Measurements from ENCODE around the gene KIF18B.

KIF18B gene

GRCh38 chr17:44935116-44935515 is 12.5 kb downstream of the KIF18B start:
- DNase-seq, result no peak

DNA sequence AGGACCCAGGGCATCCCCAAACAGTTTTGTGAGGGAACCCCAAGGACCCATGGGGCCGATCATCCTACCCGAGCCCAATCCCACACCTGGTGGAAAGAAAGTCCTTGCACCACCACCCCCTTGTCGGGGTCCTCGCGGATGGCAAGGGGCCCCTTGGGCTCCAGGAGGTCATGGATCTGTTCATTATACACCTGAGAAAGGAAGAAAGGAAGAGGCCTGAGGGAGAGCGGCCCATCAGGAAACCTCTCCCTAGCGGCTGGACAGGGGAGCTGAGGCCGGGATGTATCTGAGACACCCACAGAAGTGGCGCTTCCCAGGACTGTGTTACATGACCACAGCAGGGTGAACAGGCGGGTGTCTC is 12.8 kb downstream of the KIF18B start:
- DNase-seq, result no peak

DNA sequence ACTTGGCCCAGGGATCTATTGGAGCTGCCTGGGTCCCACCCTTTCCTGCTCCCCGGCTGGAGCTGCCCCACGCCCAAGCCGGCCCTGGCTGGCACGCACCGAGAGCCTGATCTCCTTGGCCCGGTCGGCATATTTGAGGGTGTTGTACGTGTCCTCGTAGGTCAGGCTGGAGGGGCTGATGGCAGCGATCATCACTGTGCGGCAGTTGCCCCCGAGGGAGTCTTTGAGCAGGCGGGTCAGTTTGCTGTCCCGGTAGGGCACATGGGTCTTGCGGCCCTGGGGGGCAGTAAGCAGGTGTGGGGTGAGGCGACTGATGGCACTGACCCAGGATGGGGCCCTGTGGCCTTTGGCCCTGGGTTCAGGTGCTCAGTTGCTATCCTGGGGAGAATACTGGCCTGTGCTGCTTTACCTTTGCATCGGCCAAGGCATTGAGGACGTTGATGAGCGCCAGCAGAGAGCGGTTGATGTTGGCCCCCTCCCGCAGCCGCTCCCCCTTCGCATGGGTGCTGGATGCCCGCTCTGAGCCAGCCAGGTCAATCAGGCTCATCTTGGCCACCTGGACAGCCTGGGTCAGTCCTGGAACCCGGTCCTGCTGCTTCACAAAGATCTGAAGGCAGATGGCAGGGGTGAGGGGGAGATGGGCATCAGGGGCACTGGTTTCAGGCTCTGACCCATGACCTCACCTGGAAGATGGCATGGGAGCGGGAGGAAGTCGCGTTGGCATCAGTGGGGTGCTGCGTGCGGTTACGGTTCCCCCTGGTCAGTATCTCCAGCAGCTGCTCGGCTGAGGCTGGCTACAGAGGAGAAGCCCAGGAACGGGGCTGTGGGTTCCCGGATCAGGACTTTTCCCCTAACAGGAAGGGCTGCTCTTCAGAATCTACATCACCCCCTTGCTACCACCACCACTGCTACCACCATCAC is 13.5 kb downstream of the KIF18B start:
- DNase-seq, result no peak

- DNase-seq, result no peak
Measured at GRCh38 chr17:44932787-44933097, 14.8 kb downstream of the KIF18B start.

DNA sequence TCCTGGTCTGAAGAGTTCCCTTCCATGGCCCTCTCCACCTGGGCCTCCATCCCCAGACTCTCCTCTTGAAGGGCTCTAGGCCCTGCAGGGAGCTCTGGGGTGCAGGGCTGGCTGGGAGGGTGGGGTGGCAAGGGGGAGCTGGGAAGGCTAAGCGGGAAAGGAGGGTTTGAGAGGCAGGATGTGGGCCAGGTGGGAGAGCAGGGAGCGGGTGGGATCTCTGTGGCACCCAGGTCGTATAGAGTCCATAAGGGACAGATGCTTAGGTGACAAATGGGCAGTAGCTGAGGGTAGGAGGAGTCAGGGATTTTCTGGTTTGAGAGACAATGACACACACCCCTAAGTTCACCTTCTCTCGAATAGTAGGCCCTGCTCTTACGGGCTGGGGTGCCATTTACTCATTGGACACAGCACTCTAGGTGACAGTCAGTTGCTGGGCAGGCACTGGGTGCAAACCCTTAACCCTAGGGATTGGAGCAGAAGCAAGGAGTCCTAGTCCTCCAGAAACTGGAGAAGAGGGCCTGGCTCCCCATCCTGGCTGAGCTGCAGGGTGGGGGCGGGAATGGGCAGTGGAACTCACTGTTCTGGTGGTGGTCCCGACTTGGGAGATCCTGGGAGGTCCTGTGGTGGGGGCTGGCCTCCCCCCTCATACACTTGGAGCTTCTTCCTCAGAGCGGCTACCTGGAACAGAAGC is 15.3 kb downstream of the KIF18B start:
- no peak for DNase-seq

GRCh38 chr17:44931376-44931775 is 16.2 kb downstream of the KIF18B start:
- DNase-seq, result no peak

- no peak for DNase-seq
Measured at GRCh38 chr17:44930667-44931066, 16.9 kb downstream of the KIF18B start.

GRCh38 chr17:44928950-44929720 is 18.4 kb downstream of the KIF18B start:
- no peak for DNase-seq

DNA sequence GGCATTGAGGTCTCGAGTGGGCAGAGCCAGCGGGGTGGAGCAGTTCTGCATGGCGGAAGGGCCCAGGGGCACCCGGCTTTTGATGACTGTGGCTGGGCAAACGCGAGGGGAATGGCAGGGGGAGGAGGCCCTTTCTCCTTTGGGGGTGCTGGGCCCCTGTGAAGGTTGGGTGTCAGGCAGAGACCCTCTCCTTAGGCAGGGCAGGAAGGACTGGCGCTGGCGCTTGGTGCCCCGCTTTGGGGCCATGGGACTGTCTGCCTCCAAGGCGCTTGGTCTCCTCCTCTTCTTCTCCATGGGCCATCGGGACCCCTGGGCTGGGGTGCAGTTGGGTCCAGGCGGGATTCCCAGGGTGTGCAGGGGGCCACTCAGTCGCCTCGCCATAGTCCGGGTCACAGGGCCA is 19.4 kb downstream of the KIF18B start:
- DNase-seq, result no peak

GRCh38 chr17:44927696-44928095 is 19.9 kb downstream of the KIF18B start:
- DNase-seq, result no peak

- DNase-seq, result no peak
Measured at GRCh38 chr17:44926821-44927525, 20.6 kb downstream of the KIF18B start.

- DNase-seq, result no peak
Measured at GRCh38 chr17:44925731-44926697, 21.6 kb downstream of the KIF18B start.

- peak; percentile 85 for DNase-seq
Measured at GRCh38 chr17:44924107-44924544, 23.4 kb downstream of the KIF18B start.

DNA sequence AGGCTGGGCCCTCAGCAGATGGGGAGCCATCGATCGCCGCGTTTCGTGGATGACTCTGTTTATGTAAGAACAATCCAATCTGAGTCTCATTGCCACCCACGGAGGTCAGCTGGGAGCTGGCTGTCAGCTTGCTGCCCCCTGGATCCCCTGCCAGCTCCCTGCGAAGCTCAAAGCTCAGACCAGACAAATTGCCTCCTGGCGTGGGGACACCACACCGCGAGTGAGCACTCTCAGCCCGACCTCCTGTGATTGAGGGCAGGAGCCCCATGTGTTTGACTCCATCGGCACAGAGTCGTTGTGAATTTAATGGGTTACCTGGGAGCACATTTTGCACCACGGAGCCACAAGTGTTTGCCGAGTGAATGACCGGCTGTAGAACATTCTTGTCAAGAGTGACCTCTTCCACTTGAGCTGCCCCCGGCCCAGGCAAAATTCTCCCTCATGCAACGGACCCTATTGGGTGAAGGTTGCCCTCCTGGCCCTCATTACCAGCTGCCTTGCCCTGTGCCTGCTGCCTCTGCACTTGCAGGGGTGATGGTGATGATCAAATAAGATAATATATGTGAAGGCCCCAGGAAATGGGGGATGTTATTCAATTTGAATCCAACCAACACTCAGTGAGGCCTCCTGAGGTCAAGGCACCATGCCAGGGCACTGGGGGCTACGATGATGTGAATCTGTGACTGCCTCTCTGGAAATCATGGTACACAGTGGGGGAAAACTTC is 24.7 kb downstream of the KIF18B start:
- DNase-seq, result no peak

GRCh38 chr17:44922136-44922535 is 25.4 kb downstream of the KIF18B start:
- no peak for DNase-seq

DNA sequence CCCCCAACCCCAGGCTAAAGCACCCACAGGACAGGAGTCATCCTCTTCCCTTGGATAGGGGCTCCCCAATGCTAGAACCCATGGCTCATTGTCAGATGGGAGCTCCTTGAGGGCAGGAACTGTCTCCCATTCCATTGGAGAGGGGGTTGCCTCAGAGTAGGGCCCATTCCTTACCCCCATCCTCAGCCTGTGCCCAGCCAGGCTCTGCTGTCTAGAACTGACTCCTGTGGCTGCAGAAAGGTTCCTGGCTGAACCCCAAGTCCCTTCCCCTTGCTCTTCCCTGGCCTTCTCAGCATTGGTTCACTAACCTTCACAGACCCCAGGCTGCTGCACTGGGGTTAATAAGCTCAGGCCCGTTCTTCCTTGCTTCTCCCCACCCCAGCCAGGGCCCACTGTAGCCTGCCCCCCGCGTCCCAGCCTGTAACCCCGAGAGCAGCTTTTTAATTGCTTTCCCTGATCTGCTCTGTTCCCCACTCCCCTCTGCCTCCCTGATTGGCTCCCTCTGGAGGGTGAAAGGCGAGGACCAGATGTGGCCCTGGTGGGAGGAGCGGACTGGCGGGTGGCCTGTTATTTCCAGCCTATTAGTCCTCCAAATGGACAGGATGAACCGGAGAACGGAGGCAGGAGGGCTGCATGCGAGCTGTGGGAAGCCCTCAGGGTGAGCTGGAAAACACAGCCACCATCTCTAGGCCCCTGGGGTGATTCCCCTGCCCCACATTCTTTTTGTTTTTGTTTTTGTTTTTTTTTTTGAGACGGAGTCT is 26.3 kb downstream of the KIF18B start:
- DNase-seq, result peak; percentile 72

DNA sequence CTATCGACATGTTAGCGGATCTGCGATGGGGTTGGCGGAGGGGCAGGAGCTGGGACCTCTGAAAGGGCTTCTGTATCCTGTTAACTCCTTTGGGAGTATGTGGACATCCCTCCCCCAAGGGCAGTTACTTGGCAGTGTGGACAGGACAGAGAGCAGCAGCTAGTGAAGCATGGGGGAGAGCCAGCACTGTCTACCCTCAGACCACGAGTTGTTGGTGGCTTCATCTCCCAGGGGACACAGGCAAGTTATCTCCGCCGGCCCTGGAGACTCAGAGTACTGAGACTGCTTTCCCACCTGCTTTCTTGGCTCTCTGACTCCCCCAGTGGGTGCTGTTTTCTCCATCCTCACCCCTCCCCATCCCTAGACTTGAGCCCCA is 27.0 kb downstream of the KIF18B start:
- peak; percentile 60 for DNase-seq

DNA sequence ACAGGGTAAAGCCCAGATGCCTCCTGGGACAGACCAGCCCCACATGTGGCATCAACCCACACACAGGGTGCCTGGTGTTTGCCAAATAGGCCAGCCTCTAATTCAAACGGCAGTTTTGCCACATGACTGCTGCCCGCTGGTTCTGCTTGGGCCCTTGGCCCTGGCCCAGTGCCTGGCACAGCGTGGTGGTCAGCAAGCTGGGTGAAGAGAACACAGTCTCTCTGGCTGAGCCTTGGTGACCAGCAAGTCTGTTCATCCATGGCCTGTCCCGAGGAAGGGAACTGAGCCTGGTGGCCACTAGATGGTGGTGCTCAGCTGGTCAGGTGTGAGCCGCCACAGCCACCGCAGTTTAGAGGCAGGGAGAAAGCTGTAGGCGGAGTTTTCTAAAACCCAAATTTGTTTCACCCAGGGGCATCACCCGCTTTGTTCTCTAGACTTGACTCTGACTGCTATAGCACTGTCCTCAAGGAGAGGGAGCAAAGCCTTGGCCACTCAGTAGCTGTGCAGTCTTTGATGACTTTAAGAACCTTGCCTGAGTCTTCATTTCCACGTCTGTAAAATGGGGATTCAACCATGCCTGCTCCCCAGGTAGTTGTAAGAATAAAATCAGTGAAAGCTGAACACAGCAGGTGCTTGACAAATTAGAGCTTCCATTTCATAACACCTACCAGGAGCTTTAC is 27.5 kb downstream of the KIF18B start:
- DNase-seq, result peak; percentile 92

DNA sequence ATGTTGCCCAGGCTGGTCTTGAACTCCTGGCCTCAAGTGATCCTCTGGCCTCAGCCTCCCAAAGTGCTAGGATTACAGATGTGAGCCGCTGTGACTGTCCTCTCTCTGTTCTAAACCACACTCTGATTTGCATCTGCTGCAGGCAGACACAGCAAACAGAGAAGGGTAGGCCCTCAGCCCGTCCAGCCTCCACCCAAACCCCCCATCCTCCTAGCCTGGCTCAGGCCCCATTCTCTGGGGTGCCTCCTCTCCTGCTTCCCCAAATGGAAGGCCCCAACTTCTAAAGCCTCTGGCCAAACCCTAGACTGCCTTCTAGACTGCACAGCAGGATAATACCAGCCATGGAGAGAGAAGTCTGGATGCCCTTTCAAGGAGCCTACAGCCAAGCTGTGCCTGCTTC is 28.2 kb downstream of the KIF18B start:
- no peak for DNase-seq

DNA sequence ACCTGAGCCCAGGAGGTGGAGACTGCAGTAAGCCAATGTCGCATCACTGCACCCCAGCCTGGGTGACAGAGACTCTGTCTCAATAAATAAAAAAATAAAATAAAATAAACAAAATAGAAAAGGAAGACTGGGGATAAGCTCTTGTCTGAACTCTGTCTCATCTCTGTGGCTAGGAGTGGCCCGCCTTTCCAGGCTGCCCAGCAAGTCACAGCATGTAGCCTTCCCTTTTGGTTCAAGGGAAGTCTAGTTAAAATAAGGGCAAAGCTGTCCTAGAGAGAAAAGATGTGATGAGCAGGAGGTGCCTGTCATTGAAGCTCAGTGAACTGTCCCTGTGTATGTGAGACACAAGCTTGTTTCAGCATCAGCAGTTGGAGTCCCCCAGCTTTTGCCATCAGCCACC is 29.6 kb downstream of the KIF18B start:
- no peak for DNase-seq
